HG03060 (cell line): ENCODE measurements around the gene HIVEP3.

Experiments
- ATAC-seq: cut with Tn5 transposase; IDR thresholded peaks from one replicate; pipeline ENCODE4 v1.9.1; 2021; ENCODE audit warnings: low read depth, moderate number of reproducible peaks; ENCODE audit not compliant: unreplicated experiment

The HIVEP3 gene

DNA sequence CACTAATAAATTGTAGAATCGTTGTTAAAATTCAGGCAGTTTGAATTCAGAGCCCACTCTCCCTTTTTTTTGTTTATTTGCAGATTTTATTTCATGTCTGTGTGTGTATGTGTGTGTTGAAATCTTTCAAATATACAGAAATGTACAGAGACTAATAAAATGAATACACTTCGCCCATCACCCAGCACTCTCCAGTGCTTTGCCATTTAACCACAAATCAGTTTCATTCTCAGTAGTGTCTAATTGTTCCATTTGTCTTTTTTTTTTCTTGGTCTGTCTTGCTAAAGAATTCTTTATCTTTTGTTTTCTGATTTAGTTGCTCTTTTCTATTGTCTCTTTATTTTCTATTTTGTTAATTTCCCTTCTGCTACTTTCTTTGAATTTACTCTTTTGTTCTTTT is 99.7 kb downstream of the HIVEP3 start:
- ATAC-seq: no peak

- no peak for ATAC-seq
Observed at GRCh38 chr1:41816061-41816460, 102.7 kb downstream of the HIVEP3 start.

DNA sequence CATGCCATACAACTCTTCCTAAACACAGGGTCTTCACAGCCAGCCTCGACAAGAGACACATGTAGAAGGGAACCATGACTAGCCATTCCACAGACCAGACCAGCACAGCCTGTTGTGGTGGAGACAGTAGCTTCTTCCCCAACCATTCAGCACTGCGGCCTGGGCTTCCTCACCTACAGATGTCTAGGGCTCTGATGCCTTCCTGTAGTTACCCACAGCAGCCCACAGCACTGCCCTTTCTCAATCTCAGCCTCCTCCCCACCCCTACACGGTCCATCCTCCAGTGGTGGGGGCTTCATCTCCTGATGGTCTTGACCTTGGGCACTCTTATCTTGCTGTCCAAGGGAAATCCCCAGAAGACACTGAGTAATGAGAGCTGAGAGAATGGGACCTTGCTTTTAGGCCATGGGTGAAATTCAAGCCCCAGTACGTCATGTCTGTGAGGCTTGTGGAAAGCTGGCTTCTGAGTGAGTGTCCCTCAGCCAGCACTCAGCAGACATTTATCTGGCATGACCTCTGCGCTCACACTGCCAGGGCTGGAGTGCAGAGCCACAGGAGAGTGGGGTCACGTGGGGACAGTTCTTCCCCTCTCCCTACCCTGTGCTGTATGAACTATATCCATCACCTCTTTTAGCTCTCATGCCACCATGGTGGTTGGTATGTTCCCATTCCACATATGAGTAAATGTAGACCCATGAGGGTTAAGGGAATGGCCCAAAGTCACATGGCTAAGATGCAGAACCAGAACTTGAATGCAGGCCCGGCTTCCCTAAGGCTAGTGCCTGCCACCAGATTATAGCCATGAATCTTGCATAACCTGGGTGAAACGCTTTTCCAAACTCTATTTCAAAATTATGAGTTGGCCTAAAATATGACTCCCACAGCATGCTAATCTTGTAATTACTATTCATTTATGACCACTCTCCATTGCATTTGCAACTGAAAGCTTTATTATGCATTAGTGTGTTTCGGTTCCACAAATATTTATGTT is 104.7 kb downstream of the HIVEP3 start:
- no peak for ATAC-seq

- no peak for ATAC-seq
Observed at GRCh38 chr1:41813226-41813625, 105.5 kb downstream of the HIVEP3 start.

GRCh38 chr1:41812453-41812852 is 106.3 kb downstream of the HIVEP3 start:
- no peak for ATAC-seq

- no peak for ATAC-seq
Observed at GRCh38 chr1:41812051-41812450, 106.7 kb downstream of the HIVEP3 start.

DNA sequence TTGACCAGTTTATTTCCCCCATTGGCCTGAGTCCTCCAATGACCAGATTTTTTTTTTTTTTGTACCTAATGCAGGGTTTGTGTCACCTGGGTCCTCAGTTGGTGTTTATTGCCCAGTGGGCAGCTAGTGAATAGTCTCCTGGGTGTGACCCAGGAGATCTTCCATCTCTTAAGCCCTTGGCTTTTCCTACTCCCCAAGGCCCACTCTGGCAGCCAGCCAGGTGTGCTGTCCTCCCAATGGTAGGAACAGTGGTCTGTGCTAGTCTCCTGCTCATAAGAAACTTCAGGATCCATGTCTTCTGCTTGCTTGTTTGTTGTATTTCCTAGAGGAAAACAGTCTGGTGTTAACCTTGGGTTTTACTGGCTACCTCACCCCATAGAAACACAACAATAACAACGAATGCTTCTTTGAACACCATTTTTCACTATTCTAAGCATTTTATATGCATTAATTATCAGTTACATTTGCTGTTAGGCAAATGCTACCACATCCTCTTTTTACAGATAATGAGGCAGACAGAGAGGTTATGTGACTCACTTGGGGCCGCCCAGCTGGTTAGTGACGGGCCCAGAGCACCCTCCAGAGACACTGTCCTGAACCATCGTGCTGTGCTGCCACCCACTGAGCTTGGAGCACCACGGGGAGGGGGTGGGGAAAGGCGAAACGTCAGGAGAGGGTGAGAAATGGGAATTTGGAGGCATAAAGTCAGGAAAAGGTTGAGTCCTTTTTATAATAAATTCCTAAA is 107.5 kb downstream of the HIVEP3 start:
- no peak for ATAC-seq

DNA sequence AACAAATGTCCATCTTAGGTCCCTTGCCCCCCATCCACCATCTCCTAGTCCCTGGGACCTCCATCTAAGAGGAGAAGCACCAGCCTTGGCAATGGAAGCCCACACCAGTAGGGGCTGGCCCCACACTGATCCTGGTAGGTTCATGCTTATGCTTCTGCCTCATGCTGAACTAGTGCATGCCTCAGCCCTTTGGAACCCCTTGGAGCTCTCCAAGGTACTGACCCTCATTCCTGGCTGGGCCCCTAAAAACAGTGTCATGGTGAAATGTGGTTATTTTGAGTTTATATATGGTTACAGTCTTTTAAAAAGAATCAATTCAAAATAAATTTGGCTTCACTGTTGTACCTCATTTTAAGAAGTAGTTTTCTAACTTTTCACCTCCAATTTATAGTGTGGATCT is 108.3 kb downstream of the HIVEP3 start:
- no peak for ATAC-seq

DNA sequence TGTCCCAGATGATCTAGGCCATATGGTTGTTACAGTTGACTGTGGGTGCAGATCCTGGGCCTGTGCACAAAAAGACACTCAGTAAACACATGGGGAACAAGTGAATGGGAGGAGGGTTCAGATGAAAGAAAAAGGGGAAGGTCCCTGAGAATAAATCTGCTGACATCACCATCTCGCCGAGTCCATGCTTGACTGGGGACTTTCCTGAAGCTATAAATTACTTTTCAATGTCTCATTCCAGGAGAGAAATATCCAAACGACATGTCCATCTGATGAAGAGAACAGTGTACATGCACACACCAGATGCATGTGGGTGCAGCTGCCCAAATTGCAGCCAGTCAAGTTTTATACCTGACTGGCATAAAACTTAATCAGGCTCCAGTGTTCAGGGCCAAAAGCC is 109.0 kb downstream of the HIVEP3 start:
- ATAC-seq: no peak

DNA sequence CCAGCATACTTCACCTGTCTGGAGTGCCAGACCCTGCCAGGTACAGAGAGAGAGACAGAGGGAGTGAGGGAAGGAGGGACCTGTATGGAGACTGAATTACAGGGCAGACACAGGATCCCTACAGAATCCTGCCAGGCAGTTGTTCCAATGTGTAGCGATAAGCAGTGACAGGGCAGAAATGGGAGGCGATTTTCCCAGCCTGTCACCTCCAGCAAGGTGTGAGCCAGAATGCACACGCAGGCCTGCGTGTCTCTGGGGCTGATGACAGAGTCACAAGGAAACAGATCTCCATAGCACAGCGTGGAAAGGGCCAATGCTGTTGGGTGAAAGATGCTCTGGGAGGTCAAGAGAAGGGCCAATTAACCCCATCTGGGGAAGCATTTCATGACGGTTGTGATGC is 111.3 kb downstream of the HIVEP3 start:
- no peak for ATAC-seq

DNA sequence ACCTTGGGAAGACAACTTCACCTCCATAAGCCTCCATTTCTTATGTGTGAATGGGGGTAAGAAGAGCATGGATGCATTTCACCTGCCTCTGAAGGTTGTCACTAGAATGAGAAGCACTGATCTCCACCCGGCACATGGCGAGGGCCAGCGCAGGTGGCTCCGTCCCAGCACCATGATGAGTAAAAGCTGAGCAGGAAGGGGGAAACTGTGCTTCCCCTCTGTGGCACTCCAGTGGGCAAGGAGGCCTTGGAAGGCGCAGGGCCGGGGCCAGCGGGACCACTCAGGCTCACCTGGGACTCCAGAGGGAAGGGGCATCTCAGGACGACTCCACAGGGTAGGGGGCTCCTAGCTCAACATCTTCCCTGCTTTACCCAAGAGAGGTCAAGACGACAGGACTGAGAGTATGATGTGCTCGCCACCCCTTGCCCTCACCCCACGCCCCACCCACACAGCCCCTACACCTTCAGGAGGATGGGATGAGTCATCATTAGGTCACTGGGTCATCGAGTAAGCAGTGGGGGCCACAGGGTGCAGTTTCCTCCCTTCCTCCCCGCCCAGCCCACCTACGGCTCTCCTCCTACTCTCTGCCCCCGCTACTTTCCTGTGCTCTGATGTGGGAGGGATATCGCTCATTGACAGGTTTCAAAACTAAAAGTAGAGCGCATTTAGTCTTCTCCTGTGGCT is 112.1 kb downstream of the HIVEP3 start:
- no peak for ATAC-seq

DNA sequence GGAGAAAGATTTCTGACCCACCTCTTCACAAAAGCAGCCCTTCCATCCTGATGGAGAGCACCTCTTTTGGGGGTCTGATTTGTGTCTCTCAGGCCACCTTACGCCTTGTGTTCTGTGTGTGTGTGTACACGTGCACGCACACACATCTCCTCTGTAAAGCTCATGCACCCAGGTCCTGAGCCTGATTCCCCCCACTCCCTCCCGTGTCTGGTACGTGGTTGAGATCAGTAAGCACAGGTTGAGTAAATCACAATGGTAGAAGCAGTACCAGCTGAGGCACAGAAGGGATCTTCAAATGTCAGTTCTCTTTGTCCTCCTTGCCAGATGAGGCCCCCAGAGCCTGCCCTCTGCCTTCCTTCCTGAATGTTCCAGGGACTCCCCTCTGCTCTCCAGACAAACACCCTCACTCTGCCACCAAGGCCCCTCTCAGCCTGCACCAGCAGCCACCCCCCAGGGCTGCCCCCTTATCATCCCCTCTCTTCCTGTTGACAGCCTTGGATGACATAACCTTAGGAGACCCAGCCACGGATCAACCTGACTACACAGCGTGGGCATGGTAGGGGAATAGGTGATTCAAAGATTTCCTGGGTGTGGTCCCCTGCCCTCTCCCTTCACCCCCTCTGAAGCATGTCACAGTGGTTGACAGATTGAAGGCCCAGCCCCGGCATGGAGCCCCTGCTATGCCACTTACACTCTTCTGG is 112.8 kb downstream of the HIVEP3 start:
- no peak for ATAC-seq

DNA sequence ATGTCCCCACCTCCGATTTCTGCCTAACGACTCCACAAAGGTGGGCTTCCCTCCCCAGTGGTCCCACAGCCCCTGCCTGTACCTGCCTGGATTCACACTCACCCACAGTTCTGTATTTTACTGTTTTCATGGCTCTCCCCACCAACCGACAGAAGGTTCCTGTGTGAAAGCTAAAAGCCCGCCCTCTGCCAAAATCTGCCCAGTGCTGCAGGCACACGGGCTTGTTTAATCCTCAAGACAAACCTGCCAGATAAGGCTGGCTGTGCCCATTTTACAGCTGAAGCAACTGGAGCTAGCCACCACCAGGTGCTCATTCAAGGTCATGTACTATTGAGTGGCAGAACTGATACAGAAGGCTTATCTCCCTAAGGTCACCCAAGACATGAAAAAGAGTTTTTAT is 114.5 kb downstream of the HIVEP3 start:
- no peak for ATAC-seq

- ATAC-seq: no peak
Observed at GRCh38 chr1:41803656-41804055, 115.1 kb downstream of the HIVEP3 start.

GRCh38 chr1:41802532-41803501 is 115.9 kb downstream of the HIVEP3 start:
- no peak for ATAC-seq

- ATAC-seq: no peak
Observed at GRCh38 chr1:41800311-41800829, 118.4 kb downstream of the HIVEP3 start.

GRCh38 chr1:41799723-41800122 is 119.0 kb downstream of the HIVEP3 start:
- no peak for ATAC-seq

- no peak for ATAC-seq
Observed at GRCh38 chr1:41799205-41799604, 119.5 kb downstream of the HIVEP3 start.

- ATAC-seq: no peak
Observed at GRCh38 chr1:41795205-41795762, 123.4 kb downstream of the HIVEP3 start.
